Lower lobe of right lung (tissue), 2 donors: ENCODE results near the gene NCOA5. TPM values are rescaled to one million over a fixed set of nuclear protein-coding genes. Genes with fewer than 3 reads are reported as not detected.

Source experiments
- ATAC-seq, 2 donors: fragments of 200-7000 bp; cut with Tn5 transposase; one replicate each; pipeline ENCODE4 v1.9.1; 2020 to 2022; ENCODE audit warnings: mild to moderate bottlenecking in 2 of 2, moderate library complexity in 2 of 2
- DNase-seq: peaks from one replicate; pipeline ENCODE4 v3.0.0-alpha.2; 2020
- H3K27ac ChIP-seq: fragments of 200-600 bp; one replicate; pipeline ENCODE4 v1.8.0; 2022
- H3K27me3 ChIP-seq: fragments of 200-600 bp; one replicate; pipeline ENCODE4 v1.8.0; 2022; ENCODE audit warnings: low read depth
- H3K36me3 ChIP-seq: fragments of 200-600 bp; one replicate; pipeline ENCODE4 v1.8.0; 2022; ENCODE audit warnings: mild to moderate bottlenecking
- H3K4me1 ChIP-seq: fragments of 200-600 bp; one replicate; pipeline ENCODE4 v1.8.0; 2022
- H3K4me3 ChIP-seq: fragments of 200-600 bp; one replicate; pipeline ENCODE4 v1.8.0; 2022; ENCODE audit warnings: mild to moderate bottlenecking
- H3K9me3 ChIP-seq: fragments of 200-600 bp; one replicate; pipeline ENCODE4 v1.8.0; 2022
- intact Hi-C: fragments of 100-400 bp; cut with DNase I; formaldehyde crosslinking; loops from one replicate; pipeline ENCODE4 v1.11.0; 2022
- total RNA-seq: library from RNA; stranded (reverse); fragmentation: NEBNext Ultra II Directional; extraction: Animal tissue kit (Norgen Biotek cat#: 25700); gene quantifications from one replicate; pipeline ENCODE4 v1.2.1, GENCODE V29; 2021
- TF ChIP-seq, protein P1 (sequence below): fragments of 200-600 bp; IDR thresholded peaks from one replicate; pipeline ENCODE4 v1.8.0; 2022; ENCODE audit warnings: antibody characterized with exemption, mild to moderate bottlenecking
- donor health status: DM: no; HTN: yes; CAD: no; lungs with severe emphysema.

The NCOA5 gene
- total RNA-seq, 1 donor from 2014 or later, result 29.4 TPM

- intact Hi-C loops, result no loop called here
- peaks cover 17% of the 10 kb centered on the region for H3K27me3 ChIP-seq
- no peak overlapping the region for H3K4me3 ChIP-seq
- H3K27ac ChIP-seq, result no peak overlapping the region
- DNase-seq (no peak), ATAC-seq (no peak)
- no peaks in the 10 kb centered on the region for H3K9me3 ChIP-seq
- no peaks in the 10 kb centered on the region for H3K4me1 ChIP-seq
- TF ChIP-seq, protein P1, sequence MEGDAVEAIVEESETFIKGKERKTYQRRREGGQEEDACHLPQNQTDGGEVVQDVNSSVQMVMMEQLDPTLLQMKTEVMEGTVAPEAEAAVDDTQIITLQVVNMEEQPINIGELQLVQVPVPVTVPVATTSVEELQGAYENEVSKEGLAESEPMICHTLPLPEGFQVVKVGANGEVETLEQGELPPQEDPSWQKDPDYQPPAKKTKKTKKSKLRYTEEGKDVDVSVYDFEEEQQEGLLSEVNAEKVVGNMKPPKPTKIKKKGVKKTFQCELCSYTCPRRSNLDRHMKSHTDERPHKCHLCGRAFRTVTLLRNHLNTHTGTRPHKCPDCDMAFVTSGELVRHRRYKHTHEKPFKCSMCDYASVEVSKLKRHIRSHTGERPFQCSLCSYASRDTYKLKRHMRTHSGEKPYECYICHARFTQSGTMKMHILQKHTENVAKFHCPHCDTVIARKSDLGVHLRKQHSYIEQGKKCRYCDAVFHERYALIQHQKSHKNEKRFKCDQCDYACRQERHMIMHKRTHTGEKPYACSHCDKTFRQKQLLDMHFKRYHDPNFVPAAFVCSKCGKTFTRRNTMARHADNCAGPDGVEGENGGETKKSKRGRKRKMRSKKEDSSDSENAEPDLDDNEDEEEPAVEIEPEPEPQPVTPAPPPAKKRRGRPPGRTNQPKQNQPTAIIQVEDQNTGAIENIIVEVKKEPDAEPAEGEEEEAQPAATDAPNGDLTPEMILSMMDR, result no peak
- no peaks in the 10 kb centered on the region for H3K36me3 ChIP-seq
Measured at GRCh38 chr20:46050885-46051284, 38.9 kb downstream of the NCOA5 start.

DNA sequence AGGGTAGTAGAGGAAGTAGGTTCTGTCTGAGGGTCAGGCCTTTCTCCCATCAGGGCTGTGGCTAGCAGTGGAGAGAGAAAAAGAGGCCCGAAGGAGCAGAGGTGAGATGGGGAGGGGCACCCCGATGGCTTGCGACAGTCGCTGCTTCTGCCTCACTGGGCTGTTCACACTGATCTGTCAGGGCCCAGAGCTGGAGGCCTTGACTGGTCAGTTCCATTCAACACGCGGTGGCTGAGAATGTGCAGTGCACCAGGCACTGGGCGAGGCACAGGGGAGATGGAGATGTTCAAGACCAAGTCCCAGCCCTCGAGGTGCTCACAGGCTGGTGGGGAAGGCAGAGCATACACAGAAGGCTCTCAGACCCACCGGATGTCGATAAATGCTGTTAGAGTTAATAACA is 39.3 kb downstream of the NCOA5 start:
- DNase-seq, result no peak
- Histone ChIP-seq H3K4me1 (no peaks in the 10 kb centered on the region), H3K4me3 (no peak overlapping the region), H3K27me3 (peaks cover 13% of the 10 kb centered on the region), H3K36me3 (no peaks in the 10 kb centered on the region), H3K9me3 (no peaks in the 10 kb centered on the region), H3K27ac (no peak overlapping the region)
- intact Hi-C loops, result no loop called here
- TF ChIP-seq, protein P1, result no peak
- ATAC-seq, result no peak

DNA sequence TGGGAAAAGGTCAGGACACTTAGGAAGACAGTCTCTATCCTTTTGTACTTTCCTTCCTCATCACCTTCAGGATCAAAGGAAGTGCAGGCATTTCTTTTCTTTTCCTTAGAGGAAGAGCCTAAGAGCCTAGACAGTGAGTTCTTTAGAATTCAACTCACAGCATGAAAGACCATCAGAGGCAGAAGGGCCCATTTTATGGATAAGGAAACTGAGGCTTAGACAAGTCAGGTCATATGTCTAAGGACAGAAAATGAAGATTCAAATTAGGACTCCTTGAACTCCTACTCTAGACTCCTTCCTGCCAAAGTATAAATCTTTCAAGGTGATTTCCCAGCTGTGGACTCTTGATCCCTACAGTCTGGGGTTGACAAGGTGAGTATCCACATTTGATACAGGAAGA is 39.9 kb downstream of the NCOA5 start:
- Histone ChIP-seq H3K4me3 (no peak overlapping the region), H3K4me1 (no peaks in the 10 kb centered on the region), H3K27me3 (peaks cover 13% of the 10 kb centered on the region), H3K9me3 (no peaks in the 10 kb centered on the region), H3K27ac (no peak overlapping the region), H3K36me3 (no peaks in the 10 kb centered on the region)
- no peak for ATAC-seq
- intact Hi-C loops, result no loop called here
- TF ChIP-seq, protein P1, result no peak
- no peak for DNase-seq

DNA sequence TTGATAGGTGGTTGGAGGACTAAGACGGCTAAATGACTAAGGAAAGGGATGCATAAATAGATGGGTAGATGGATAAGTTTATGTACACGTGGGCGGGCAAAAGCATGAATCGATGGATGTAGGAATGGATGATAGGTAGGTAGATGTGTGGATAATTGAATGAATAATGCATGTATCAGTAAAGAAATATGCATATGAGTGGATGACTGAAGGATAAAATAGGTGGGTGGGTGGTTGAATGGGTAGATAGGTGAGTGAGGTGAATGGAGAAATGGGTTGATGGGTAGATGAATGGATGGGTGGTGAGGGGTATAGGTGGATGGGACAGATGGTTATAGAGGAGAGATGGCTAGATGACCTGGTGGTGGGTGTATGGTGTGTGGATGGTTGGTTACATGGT is 40.6 kb downstream of the NCOA5 start:
- H3K27me3 ChIP-seq, result peaks cover 13% of the 10 kb centered on the region
- intact Hi-C loops, result no loop called here
- TF ChIP-seq, protein P1, result no peak
- H3K4me3 ChIP-seq, result no peak overlapping the region
- H3K4me1 ChIP-seq, result no peaks in the 10 kb centered on the region
- no peak for ATAC-seq
- no peak for DNase-seq
- no peak overlapping the region for H3K27ac ChIP-seq
- no peaks in the 10 kb centered on the region for H3K36me3 ChIP-seq
- H3K9me3 ChIP-seq, result no peaks in the 10 kb centered on the region

- Histone ChIP-seq H3K9me3 (no peaks in the 10 kb centered on the region), H3K4me3 (no peak overlapping the region), H3K27ac (no peak overlapping the region), H3K36me3 (no peaks in the 10 kb centered on the region), H3K27me3 (peaks cover 21% of the 10 kb centered on the region), H3K4me1 (no peaks in the 10 kb centered on the region)
- TF ChIP-seq, protein P1, result no peak
- ATAC-seq (no peak), DNase-seq (no peak)
- intact Hi-C loops, result no loop called here
Measured at GRCh38 chr20:46047821-46048220, 41.9 kb downstream of the NCOA5 start.
